C4-2B (cell line): ENCODE data around the gene CALCOCO1.

ENCODE experiments used
- ZFX ChIP-seq: fragments of 450-650 bp; IDR thresholded peaks from 2 replicates; pipeline ENCODE4 v1.6.1; 2017
- TF ChIP-seq, protein P1 (sequence below): fragments of 450-650 bp; conservative IDR thresholded peaks from 2 replicates; pipeline ENCODE4 v1.5.1; 2017; ENCODE audit warnings: mild to moderate bottlenecking

DNA sequence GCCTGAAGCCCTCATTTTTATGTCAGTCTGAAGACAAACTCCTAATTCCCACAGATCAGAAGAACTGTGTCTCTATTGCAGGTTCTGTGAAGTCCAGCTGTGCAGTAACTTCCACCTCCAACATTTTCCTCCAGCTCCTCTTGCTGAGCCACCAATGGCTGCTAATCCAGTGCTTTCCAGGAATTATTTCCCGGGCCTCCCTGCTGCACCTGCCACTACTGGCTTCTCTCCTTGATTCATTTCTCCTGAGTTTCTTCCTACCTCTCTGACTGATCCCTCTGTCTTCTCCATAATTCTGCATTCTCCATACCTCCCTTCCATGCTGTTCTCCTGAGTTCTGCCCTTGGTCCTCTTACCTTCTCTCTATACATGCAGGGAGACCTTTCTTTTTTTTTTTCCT is 21.2 kb downstream of the CALCOCO1 start:
- TF ChIP-seq, protein P1, sequence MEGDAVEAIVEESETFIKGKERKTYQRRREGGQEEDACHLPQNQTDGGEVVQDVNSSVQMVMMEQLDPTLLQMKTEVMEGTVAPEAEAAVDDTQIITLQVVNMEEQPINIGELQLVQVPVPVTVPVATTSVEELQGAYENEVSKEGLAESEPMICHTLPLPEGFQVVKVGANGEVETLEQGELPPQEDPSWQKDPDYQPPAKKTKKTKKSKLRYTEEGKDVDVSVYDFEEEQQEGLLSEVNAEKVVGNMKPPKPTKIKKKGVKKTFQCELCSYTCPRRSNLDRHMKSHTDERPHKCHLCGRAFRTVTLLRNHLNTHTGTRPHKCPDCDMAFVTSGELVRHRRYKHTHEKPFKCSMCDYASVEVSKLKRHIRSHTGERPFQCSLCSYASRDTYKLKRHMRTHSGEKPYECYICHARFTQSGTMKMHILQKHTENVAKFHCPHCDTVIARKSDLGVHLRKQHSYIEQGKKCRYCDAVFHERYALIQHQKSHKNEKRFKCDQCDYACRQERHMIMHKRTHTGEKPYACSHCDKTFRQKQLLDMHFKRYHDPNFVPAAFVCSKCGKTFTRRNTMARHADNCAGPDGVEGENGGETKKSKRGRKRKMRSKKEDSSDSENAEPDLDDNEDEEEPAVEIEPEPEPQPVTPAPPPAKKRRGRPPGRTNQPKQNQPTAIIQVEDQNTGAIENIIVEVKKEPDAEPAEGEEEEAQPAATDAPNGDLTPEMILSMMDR: no peak
- TF ChIP-seq ZFX: no peak
